ENCODE results near the gene SHH.
"Not testable (repeated sequence)": the region's sequence is repeated elsewhere in the genome, so short reads cannot be mapped to it uniquely, and the experiment has no call there.

- TF ChIP-seq CTCF (conservative IDR thresholded peaks at IDR 0.05; ENCODE audit: low read depth in 2 of 2); NANOG (IDR thresholded peaks at IDR 0.05; ENCODE audit: borderline replicate concordance); ZNF331 (CRISPR knock-in tag; IDR thresholded peaks at IDR 0.05; ENCODE audit: low read depth); REST (IDR thresholded peaks at IDR 0.05; ENCODE audit: unreplicated experiment); STAT1 (IDR thresholded peaks at IDR 0.05; ENCODE audit: unreplicated experiment); EZH2 (IDR thresholded peaks at IDR 0.05; ENCODE audit: low read depth, unreplicated experiment); JUNB (IDR thresholded peaks at IDR 0.05; ENCODE audit: unreplicated experiment); POLR2AphosphoS5 (IDR thresholded peaks at IDR 0.05; ENCODE audit: low read depth); ZNF462 (CRISPR knock-in tag; IDR thresholded peaks at IDR 0.05); ETS1 (IDR thresholded peaks at IDR 0.05); CREB1 (CRISPR knock-in tag; IDR thresholded peaks at IDR 0.05; ENCODE audit: low read depth); ZNF114 (CRISPR knock-in tag; IDR thresholded peaks at IDR 0.05); EZH2phosphoT487 (IDR thresholded peaks at IDR 0.05; ENCODE audit: unreplicated experiment): not testable (repeated sequence)
Observed at GRCh38 chr7:155838312-155838711, 26.0 kb upstream of the SHH start.

Measured in GM23338 (cell line).